NB4 (cell line): ENCODE data around the gene DNAH9.

Source experiments
- CTCF ChIP-seq: IDR thresholded peaks from one replicate; pipeline ENCODE4 v1.5.1; 2012; ENCODE audit warnings: low read depth, low read length
- MAX ChIP-seq: IDR thresholded peaks from 2 replicates; pipeline ENCODE4 v1.6.1; 2011; ENCODE audit warnings: low read depth, low read length
- MYC ChIP-seq: IDR thresholded peaks from 2 replicates; pipeline ENCODE4 v1.6.1; 2011; ENCODE audit warnings: low read depth, low read length
- POLR2A ChIP-seq: IDR thresholded peaks from 2 replicates; pipeline ENCODE4 v1.6.1; 2011; ENCODE audit warnings: mild to moderate bottlenecking; ENCODE audit not compliant: insufficient read length; ENCODE audit errors: extremely low read depth

- TF ChIP-seq CTCF: no peak
- TF ChIP-seq POLR2A: no peak
- TF ChIP-seq MYC: no peak
- no peak for TF ChIP-seq MAX
These were observed 234.3 kb downstream of the DNAH9 start for GRCh38 chr17:11832401-11833137.
